HG02885 (cell line): Measurements from ENCODE around the gene PPP4R2.

ENCODE experiments used
- ATAC-seq: cut with Tn5 transposase; IDR thresholded peaks from one replicate; pipeline ENCODE4 v1.9.1; 2021; ENCODE audit warnings: mild to moderate bottlenecking; ENCODE audit not compliant: unreplicated experiment, poor library complexity

PPP4R2 gene, protein sequence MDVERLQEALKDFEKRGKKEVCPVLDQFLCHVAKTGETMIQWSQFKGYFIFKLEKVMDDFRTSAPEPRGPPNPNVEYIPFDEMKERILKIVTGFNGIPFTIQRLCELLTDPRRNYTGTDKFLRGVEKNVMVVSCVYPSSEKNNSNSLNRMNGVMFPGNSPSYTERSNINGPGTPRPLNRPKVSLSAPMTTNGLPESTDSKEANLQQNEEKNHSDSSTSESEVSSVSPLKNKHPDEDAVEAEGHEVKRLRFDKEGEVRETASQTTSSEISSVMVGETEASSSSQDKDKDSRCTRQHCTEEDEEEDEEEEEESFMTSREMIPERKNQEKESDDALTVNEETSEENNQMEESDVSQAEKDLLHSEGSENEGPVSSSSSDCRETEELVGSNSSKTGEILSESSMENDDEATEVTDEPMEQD

DNA sequence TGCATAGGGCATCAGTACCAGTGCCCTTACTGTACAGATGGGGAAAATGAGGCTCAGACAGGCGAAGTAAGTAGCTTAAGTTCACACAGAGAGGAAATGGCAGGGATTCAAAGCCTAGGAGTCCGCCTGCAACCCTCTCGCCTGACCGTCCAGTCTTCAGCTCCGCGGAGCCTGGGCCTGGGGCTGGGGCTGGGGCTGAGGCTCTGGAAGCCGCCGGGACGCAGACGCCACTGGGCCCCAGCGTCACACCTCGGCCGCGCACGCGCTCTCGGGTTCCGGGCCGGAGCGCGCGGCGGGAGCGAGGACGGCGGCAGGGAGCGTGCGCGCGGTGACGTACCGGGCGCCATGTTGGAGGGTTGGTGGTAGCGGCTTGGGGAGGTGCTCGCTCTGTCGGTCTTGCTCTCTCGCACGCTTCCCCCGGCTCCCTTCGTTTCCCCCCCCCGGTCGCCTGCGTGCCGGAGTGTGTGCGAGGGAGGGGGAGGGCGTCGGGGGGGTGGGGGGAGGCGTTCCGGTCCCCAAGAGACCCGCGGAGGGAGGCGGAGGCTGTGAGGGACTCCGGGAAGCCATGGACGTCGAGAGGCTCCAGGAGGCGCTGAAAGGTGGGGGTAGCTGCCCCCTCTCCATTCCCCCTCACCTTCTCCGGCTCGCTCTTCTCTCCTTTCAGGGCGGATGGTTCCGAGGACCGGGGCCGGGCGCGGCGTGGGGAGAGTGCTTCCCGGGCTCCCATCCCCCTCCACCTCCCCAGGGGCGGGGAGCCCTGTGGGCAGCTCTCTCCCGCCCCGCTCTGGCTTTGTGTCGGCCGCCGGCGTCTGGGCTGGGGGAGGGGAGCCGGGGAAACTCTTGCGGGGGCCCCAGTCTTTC is at the start of gene PPP4R2:
Gene PPP4R2, plus strand, starts transcription at position 339 of the 861 bp plus-strand sequence. Its CDS starts 227 bp downstream, at position 566.
- ATAC-seq, result peak; percentile 87

DNA sequence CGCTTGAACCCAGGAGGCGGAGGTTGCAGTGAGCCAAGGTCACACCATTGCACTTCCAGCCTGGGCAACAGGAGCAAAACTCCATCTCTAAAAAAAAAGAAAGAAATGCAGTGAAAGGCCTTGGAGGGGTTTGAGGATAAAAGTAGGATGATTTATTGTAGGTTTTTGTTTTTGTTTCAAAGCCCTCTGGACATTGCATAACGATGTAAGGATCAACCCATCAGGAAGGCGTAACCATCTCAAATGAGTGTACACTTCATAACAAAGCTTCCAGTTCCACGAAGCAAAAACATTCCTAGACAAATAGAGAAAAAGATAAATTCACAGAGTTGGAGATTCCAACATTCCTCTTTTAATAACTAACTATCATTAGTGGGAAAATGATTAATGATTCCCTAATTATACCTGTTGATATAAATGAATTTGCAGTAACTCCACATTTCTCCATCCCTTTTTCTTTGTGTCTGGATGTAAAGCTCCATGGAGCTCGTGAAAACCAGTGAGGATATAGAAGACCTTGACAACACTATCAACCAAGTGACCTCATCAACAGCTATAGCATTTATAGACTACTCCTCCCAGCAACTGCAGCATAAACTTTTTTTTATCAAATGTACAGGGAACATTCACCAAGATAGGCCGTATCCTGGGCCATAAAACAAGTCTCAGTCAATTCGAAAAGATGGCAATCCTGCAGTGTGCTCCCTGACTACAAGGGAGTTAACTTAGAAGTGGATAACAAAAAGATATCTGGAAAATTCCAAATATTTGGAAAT is 48.7 kb upstream of the PPP4R2 start:
- ATAC-seq, result no peak

DNA sequence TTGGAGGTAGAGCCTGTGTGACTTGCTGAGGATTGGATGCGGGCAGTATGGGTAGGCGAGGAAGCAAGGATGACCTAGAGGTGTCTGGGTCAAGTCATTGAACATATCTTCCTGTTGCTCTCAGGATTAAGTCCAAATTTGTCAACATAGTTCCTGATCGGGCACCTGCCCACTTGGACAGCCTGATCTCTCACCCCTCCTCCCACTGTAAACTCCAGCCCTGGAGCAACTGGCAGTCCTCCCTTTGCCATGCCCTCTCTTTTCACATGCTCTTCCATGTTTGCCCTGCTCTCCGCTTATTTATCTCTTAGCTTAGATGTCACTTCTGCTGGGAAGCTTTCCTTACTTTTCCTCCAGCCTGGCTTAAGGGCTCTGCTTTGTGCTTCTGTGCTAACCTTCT is 47.6 kb upstream of the PPP4R2 start:
- ATAC-seq, result no peak

DNA sequence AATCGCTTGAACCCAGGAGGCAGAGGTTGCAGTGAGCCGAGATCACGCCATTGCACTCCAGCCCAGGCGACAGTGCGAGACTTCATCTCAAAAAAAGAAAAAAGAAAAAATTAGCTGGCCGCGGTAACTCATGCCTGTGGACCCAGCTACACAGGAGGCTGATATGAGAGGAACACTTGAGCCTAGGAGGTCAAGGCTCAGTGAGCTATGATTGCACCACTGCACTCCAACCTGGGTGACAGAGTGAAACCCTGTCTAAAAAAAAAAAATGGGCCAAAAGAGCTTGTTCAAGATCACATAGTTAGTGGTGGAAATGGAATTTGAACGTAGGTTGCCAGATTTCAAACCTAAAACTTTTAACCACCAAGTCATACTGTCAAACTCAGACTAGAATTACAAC is 46.2 kb upstream of the PPP4R2 start:
- ATAC-seq, result peak; percentile 56

DNA sequence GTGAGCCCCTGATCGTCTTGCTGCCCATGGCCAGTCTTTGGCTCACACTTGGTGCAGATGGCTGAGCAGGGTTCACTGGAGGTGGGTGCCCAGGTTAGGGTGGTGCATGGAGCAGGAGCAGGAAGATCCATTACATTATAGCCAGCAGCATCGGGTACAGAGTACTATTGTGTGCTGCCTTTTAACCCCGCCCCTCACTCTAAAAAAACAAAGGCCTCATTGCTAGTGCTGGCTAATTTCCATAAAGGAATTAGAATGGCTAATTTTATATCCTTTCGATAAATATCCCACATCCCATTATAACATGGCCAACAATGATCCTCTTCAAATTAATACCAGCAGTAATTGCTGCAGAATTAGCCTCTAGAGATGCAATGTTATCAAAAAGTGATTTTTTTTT is 45.8 kb upstream of the PPP4R2 start:
- peak; percentile 10 for ATAC-seq

DNA sequence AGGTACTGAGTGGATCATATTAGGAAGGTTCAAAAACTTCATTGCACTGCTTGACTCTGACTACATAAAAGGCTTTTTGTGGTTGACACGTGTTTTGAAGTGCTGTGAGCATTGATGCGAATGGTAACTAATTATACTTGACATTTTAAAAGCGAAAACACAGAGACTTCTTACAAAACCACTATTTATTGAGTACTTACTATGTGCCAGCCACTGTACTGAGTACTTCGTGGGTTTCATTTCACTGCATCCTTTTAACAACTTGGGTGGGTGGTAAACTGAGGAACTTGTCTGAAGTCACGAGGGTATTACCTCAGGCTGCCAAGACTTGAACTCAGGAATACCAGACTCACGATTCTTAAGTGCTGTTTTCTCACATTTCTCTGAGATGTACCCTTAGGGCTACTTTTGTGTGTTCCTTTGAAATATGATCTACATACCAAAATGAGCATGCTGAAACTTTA is 45.3 kb upstream of the PPP4R2 start:
- ATAC-seq, result peak; percentile 72

DNA sequence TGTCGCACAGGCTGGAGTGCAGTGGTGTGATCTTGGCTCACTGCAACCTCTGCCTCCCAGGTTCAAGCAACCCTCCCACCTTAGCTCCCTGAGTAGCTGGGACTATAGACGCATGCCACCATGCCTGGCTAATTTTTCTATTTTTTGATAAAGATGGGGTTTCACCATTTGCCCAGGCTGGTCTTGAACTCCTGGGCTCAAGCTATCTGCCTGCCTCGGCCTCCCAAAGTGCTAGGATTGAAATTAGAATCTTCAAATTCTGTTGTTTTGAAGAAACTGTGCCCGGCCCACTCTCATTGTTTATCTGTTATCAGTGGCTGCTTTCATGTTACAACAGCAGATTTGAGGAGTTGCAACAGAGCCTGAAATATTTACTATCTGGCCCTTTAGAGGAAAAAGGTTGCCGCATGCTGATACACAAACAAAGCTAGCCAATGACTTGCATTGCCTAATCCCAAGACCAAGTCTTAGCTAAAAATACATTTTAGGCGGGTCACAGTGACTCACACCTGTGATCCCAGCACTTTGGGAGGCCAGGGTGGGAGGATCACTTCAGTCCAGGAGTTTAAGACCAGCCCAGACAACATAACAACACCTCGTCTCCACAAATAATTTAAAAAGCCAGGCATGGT is 43.2 kb upstream of the PPP4R2 start:
- ATAC-seq, result no peak

DNA sequence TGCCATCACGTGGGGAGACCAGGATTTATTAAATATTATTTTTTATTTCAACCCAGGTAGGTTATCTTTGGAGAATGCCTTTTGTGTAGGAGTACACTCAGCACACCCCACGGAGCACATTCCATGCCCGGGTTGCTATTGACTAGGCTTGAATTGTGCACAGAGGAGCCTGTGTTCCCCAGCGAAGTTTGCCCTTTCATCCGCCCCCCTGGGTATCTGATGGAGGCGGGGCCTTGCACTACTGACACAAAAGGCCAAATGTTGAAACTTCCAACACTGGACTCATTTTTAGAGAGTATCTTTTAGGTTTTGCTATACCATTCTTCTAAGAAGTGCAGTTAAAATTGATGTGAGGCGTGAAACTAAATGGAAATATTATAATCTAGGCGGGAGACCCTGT is 39.3 kb upstream of the PPP4R2 start:
- no peak for ATAC-seq

DNA sequence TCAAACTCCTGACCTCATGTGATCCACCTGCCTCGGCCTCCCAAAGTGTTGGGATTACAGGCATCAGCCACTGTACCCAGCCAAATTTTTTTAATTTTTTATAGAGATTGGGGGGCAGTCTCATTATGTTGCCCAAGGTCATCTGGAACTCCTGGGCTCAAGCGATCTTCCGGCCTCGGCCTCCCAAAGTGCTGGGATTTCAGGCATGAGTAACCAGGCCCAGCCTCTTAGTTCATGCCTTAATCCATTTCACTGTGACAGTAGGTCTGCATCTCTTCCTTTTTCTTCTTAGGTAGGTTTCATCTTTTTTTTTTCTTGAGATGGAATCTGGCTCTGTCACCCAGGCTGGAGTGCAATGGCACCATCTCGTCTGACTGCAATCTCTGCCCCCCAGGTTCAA is 37.3 kb upstream of the PPP4R2 start:
- no peak for ATAC-seq

DNA sequence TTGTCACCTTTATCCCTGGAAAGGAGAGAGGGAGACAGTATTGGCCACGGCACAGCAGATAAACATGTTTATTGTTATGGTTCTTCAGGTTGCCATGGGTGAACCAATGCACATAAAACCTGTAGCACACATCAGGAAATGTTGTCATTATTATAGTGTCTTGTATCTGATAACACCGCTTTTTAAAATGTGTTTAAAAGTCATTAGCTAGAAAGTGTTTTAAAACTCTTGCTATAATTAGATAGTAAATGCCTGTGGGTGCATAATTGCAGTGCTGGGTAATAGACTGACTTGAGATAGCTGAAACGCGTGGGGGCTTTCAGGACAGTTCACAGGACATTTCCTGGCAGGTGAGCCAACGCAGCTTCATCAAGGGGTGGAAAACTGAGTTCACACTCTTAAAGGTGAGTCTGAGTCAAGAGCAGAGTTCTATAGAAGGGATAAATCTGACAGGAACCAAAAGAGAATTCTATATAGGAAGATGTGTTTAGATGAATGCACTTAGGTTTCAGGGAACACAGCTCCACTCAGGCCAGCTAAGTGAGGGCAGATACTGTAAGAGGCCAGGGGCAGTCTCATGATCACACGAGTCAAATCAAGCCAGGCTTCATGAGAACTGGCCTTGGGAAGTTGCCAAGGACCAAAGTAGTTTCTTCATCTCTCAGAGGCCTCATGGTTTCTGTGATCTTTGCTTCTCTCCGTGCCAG is 35.6 kb upstream of the PPP4R2 start:
- ATAC-seq, result no peak

DNA sequence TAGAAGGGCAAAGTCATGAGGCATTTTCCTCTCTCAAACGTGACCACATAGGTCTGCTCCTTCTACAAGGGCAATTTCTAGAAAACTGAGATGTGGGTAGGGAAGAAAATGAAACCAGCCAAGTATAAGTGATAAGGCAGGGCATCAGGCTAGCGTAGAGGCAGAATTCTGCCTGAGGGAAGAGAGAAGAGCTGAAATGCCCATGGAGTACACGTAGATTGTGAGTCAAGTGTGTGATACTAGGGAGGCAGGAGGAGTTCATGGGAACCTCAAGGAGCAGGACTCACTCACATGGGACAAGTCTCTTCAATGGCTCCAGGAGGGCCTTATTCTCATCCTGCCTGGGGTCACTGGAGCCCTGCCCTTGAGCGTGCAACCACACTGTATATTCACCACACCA is 34.9 kb upstream of the PPP4R2 start:
- no peak for ATAC-seq

DNA sequence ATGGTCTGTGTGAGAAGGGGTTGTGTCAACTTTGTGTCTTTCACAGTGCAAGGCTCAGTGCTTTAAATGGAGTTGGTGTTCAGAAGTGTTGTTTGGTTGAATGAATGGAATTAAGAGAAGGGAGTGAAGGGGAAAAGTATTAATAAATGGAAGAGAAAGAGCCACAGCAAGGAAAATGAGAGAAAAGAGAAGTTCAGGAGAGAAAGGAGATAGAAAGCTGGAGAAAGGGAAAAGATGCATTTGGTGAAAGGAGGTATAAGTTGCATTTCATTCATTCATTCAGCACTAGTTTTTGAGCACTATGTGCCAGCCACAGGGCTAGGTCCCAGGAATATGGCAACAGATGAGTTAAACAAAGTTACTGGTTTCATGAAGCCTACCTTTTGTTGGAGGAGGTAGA is 34.3 kb upstream of the PPP4R2 start:
- no peak for ATAC-seq

DNA sequence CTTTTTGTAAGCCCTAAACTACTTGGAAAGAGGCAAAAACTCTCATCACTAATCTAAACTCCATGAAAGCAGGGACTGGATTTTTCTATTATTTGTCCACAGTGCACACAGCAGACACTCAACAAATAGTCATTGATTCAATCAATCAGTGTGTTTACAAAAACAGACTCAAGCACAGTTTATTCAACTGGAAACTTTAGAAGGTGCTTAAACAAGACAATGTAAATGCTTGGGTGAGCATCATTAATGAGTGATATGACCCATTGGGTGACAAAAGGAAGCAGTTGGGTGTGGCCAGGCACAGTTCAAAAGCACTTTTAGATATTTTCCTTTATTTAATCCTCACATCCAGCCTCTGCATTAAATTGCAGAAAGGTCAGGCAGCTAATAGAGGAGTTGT is 32.0 kb upstream of the PPP4R2 start:
- no peak for ATAC-seq

DNA sequence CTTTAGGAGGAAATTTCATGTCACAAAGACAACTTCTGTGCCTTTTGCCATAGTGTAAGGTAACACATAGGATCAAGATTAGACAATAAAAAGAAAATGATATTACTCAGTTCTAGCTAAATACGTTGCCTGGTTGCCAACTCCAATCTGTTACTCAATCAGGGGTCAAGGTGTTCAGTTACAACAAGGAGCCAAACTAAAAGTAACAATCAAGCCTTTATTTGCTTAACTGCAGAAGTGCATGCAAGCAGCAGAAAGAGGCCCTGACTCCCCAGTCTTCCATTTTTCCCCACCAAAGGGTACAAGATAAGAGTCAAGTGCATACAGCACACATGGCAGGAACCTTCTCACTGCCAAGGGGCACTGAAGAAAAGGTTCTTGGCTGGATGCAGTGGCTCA is 28.3 kb upstream of the PPP4R2 start:
- no peak for ATAC-seq

DNA sequence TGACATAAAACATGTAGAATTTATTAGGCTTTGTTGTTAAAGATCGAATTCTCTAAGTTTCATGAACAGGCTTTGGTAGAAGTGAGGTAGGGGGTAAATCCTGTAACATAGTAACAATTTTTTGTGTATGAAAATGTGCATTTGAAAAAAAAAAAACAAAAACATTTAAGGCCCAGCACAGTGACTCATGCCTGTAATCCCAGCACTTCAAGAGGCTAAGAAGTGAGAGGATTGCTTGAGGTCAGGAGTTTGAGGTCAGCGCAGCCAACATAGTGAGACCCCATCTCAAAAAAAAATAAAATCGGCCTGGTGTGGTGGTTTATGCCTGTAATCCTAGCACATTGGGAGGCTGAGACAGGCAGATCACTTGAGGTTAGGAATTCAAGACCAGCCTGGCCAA is 26.8 kb upstream of the PPP4R2 start:
- ATAC-seq, result no peak

DNA sequence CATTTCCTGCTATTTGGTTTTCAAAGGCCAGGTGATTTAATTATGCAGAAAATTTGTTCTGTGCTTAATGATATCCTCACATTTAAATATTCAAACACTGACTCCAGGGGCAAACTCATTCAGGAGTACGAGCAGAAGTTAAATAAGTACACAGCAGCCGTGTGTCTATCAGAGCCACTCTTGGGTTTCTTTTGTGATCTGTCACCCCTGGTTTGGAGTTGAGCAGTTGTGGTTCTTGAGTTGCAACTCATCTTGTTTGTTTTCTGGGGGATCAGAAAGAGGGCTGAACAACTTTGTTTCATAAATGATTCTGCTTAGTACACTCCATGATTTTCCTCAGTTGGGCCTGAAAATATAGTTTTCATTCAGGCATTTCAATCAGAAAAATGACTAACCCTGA is 25.7 kb upstream of the PPP4R2 start:
- no peak for ATAC-seq

DNA sequence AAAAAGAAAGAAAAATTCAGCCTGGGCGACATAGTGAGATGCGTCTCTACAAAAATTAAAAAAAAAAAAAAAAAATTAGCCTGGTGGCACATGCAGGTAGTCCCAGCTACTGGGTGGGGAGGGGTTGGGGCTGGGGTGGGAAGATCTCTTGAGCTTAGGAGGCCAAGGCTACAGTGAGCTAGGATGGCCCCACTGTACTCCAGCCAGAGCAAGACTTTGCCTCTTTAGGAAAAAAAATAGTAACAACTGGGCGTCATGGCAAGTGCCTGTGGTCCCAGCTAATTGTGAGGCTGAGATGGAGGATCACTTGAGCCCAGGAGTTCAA is 23.9 kb upstream of the PPP4R2 start:
- no peak for ATAC-seq

DNA sequence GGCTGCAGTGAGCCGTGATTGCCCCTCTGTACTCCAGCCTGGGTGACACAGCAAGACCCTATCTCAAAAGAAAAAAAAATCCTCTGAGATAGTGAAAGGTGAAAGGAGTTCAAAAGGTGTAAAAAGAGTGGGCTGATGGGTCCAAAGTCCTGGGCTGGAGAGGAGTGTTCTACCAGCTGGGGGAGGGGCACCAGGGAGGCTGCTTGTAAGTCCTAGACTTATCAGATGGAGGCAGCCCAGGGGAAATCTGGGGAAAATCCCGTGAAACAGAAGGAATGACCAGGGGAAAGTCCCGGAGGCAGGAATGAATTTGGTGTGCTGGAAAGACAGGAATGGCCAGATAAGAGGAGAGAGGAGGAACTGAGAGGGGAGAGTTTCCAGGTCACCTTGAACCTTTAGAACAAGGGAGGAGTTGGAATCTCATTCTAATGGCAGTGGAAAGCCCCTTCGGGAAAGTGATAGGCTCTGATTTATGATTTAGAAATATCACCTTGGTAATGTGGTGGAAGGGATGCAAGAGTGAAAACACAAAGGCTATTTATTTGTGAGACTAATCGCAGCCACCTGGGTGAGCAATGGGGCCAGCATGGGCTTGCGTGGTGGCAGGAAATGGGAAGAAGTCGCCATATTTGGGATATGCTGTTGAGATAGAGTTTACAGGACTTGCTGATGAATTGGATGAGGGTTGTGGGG is 23.4 kb upstream of the PPP4R2 start:
- no peak for ATAC-seq

DNA sequence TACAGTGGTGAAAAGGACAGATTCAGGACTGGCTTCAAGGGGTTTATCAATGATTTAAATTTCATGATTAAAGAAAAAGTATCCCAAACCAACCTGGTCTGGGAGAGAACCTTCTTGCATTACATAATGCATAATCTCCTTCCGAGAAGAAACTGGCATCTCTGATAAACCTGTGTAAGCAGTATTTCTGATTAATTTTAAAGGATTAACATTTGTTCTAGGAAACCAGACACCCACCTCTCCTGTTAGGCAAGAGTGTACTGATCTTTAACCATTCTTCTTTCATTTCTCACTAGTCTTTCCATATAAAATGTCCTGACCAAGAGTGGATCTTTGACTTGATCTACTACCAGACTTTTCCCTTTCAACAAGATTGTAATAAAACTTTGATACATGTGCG is 22.8 kb upstream of the PPP4R2 start:
- no peak for ATAC-seq
